GF-D8 (cell line): Measurements from ENCODE around the gene RNF34.
A peak's percentile ranks its signal among the peaks of the same experiment; 100 is the strongest.

Experiments used
- DNase-seq: peaks from one replicate; lab custom pipeline; 2025; lab: John Stamatoyannopoulos, UW

RNF34 gene

GRCh38 chr12:121390856-121391255 lies 9.1 kb upstream of the RNF34 start:
- DNase-seq: no peak

GRCh38 chr12:121391619-121392324 lies 8.1 kb upstream of the RNF34 start:
- peak; percentile 11 for DNase-seq

- no peak for DNase-seq
Measured at GRCh38 chr12:121392325-121392716, 7.6 kb upstream of the RNF34 start.

- DNase-seq: no peak
Measured at GRCh38 chr12:121397521-121397920, 2.4 kb upstream of the RNF34 start.

GRCh38 chr12:121398355-121398754 lies 1.6 kb upstream of the RNF34 start:
- no peak for DNase-seq

- no peak for DNase-seq
Measured at GRCh38 chr12:121400332-121401139, 618 bp downstream of the RNF34 start.

GRCh38 chr12:121403721-121404120 lies 3.8 kb downstream of the RNF34 start:
- DNase-seq: no peak

- no peak for DNase-seq
Measured at GRCh38 chr12:121404734-121405133, 4.8 kb downstream of the RNF34 start.

- no peak for DNase-seq
Measured at GRCh38 chr12:121405211-121405610, 5.3 kb downstream of the RNF34 start.

- DNase-seq: no peak
Measured at GRCh38 chr12:121413917-121414316, 14.0 kb downstream of the RNF34 start.

GRCh38 chr12:121417847-121418246 lies 17.9 kb downstream of the RNF34 start:
- DNase-seq: no peak

- DNase-seq: no peak
Measured at GRCh38 chr12:121420109-121420508, 20.2 kb downstream of the RNF34 start.

GRCh38 chr12:121423253-121423652 lies 23.3 kb downstream of the RNF34 start:
- DNase-seq: no peak

- DNase-seq: no peak
Measured at GRCh38 chr12:121423682-121424623, 24.0 kb downstream of the RNF34 start.

GRCh38 chr12:121424624-121424975 lies 24.7 kb downstream of the RNF34 start:
- DNase-seq: no peak

GRCh38 chr12:121427556-121428050 lies 27.7 kb downstream of the RNF34 start:
- no peak for DNase-seq

GRCh38 chr12:121428883-121429282 lies 29.0 kb downstream of the RNF34 start:
- no peak for DNase-seq

GRCh38 chr12:121430833-121431415 lies 31.0 kb downstream of the RNF34 start:
- no peak for DNase-seq

- DNase-seq: no peak
Measured at GRCh38 chr12:121432740-121433480, 33.0 kb downstream of the RNF34 start.

- DNase-seq: no peak
Measured at GRCh38 chr12:121436706-121437105, 36.8 kb downstream of the RNF34 start.

GRCh38 chr12:121438905-121439304 lies 39.0 kb downstream of the RNF34 start:
- no peak for DNase-seq
